HG02678 (cell line): ENCODE measurements around the gene HSD17B4.
"Not testable (repeated sequence)": the region's sequence is repeated elsewhere in the genome, so short reads cannot be mapped to it uniquely, and the experiment has no call there.

Source experiments
- ATAC-seq: cut with Tn5 transposase; IDR thresholded peaks from one replicate; pipeline ENCODE4 v1.9.1; 2021; ENCODE audit warnings: mild to moderate bottlenecking, moderate library complexity; ENCODE audit not compliant: unreplicated experiment

HSD17B4 gene

GRCh38 chr5:119452373-119453039 lies at the start of gene HSD17B4:
TSS of gene HSD17B4 (plus strand) at chr5:119452497. CDS start at chr5:119452576, 79 bp downstream.
- ATAC-seq = peak; percentile 93

DNA sequence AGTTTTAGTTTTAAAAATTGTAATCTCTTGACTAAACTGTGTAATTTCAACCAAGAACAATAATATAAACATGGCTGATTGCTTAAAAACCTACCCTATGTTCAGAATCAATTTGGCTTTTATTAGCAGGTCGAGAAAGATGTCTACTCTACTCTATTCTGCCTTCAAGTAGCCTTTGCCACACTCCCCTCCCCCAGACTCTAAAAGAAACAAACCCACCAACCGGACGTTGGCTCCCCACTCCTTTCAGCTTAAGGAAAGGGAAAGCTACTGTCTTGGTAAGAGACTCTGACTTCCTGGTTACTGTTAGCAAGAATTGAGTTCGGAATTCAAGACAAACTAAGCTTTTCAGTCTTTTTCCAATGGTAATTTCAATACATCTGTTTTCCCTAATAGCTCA lies 49.7 kb upstream of the HSD17B4 start:
- no peak for ATAC-seq

- ATAC-seq = no peak
Measured at GRCh38 chr5:119404033-119404432, 48.3 kb upstream of the HSD17B4 start.

GRCh38 chr5:119405419-119405818 lies 46.9 kb upstream of the HSD17B4 start:
- ATAC-seq = no peak

GRCh38 chr5:119406551-119407110 lies 45.7 kb upstream of the HSD17B4 start:
- no peak for ATAC-seq

- peak; percentile 37 for ATAC-seq
Measured at GRCh38 chr5:119409235-119409815, 43.0 kb upstream of the HSD17B4 start.

- ATAC-seq = peak; percentile 33
Measured at GRCh38 chr5:119410448-119411159, 41.7 kb upstream of the HSD17B4 start.

- peak; percentile 67 for ATAC-seq
Measured at GRCh38 chr5:119411361-119412278, 40.7 kb upstream of the HSD17B4 start.

GRCh38 chr5:119412279-119413227 lies 39.7 kb upstream of the HSD17B4 start:
- no peak for ATAC-seq

- ATAC-seq = peak; percentile 34
Measured at GRCh38 chr5:119414124-119414734, 38.1 kb upstream of the HSD17B4 start.

DNA sequence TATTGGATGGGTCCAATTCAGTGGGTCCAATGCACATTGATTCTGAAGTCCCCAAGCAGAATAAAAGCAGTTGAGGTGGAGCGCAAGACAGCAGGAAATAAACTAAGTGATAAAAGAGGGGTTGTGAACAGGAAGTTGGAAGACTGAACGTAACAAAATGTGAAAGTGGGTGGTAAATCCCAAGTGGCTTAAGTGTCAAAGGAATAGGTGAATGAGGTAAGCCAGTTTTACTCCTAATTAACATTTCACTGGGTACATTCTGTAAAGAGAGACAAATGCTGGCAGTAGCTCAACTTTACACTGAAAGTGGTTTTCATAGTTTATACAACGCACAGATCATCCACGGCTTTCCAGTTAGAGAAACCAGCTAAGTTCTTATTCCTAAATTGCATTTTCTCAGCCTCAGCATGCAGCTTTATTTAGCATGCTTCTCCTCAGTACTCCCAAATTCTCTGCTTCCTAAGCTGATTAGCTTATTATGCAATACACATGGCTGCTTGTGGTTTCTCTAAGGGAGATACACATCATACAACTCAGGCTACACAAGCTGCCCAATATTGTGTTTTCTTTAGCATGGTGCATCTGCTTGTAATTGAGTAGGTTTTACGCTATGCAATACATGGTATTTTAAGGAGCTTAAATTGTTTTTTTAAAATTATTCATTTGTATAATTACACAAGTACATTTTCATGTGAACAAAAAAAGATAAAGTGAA lies 34.2 kb upstream of the HSD17B4 start:
- peak; percentile 11 for ATAC-seq

GRCh38 chr5:119418606-119419100 lies 33.6 kb upstream of the HSD17B4 start:
- ATAC-seq = peak; percentile 74

- no peak for ATAC-seq
Measured at GRCh38 chr5:119420169-119420568, 32.1 kb upstream of the HSD17B4 start.

- no peak for ATAC-seq
Measured at GRCh38 chr5:119426057-119426456, 26.2 kb upstream of the HSD17B4 start.

DNA sequence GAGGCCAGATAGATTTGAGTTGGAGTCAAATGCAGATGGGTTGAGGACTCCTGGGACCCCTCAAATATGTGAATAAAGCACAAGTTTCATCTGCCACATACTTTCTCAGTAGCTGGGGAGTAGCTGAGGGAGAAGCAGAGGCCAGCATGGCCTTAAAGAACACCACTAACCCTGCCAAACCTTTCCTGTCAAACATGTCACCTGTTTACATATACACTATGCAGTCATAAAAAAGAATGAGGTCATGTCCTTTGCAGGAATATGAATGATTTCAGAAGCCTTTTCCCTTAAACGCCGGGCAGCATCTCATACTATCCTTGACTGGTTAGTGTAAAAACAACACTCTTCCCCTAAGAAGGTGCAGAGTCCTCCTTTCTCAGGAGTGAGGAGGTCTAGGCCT lies 25.2 kb upstream of the HSD17B4 start:
- no peak for ATAC-seq

GRCh38 chr5:119427596-119427995 lies 24.7 kb upstream of the HSD17B4 start:
- ATAC-seq = not testable (repeated sequence)

- ATAC-seq = not testable (repeated sequence)
Measured at GRCh38 chr5:119428166-119428565, 24.1 kb upstream of the HSD17B4 start.

- ATAC-seq = not testable (repeated sequence)
Measured at GRCh38 chr5:119428574-119428973, 23.7 kb upstream of the HSD17B4 start.
